IPS DF 6.9 (cell line): ENCODE results near the gene IDNK.

Experiments used
- DNase-seq: peaks from one replicate; pipeline ENCODE4 v3.0.0-alpha.2; 2013; ENCODE audit warnings: low read depth, low spot score
- H3K27ac ChIP-seq: one replicate; pipeline ENCODE4 v1.5.1; 2013; ENCODE audit warnings: low read length, control low read depth
- H3K27me3 ChIP-seq: 2 replicates; pipeline ENCODE4 v1.6.1; 2013; ENCODE audit warnings: mild to moderate bottlenecking, low read length; ENCODE audit not compliant: control insufficient read depth, insufficient read depth
- H3K36me3 ChIP-seq: 2 replicates; pipeline ENCODE4 v1.6.1; 2013; ENCODE audit warnings: low read length; ENCODE audit not compliant: control insufficient read depth, insufficient read depth
- H3K4me1 ChIP-seq: 2 replicates; pipeline ENCODE4 v1.6.1; 2013; ENCODE audit warnings: low read length; ENCODE audit not compliant: control insufficient read depth, insufficient read depth
- H3K4me3 ChIP-seq: 2 replicates; pipeline ENCODE4 v1.5.1; 2013; ENCODE audit warnings: mild to moderate bottlenecking, low read length
- H3K9me3 ChIP-seq: 2 replicates; pipeline ENCODE4 v1.6.1; 2013; ENCODE audit warnings: low read length, inconsistent platforms; ENCODE audit not compliant: control insufficient read depth, insufficient read depth
- WGBS: extraction: QIAGEN DNeasy Blood & Tissue Kit; methylation state at CpG from one replicate; pipeline ENCODE4 v1.1.7; 2013; ENCODE audit warnings: mixed read lengths, missing lambda C conversion rate; ENCODE audit not compliant: insufficient read length, insufficient coverage; 5-methylcytosine and 5-hydroxymethylcytosine counted together

Gene IDNK

GRCh38 chr9:83655433-83655832 is 32.5 kb downstream of the IDNK start:
- Histone ChIP-seq H3K36me3 (peaks cover 2% of the 10 kb centered on the region; the same call in 1 of the 2 replicates), H3K9me3 (no peaks in the 10 kb centered on the region), H3K4me1 (no peaks in the 10 kb centered on the region), H3K27me3 (no peaks in the 10 kb centered on the region), H3K4me3 (no peak overlapping the region), H3K27ac (no peak overlapping the region)
- DNase-seq: no peak
- no CpG with 5 or more reads among the region's 1 CpG for WGBS

GRCh38 chr9:83656032-83656680 is 33.2 kb downstream of the IDNK start:
- Histone ChIP-seq H3K4me1 (no peaks in the 10 kb centered on the region), H3K4me3 (no peak overlapping the region), H3K9me3 (no peaks in the 10 kb centered on the region), H3K36me3 (peaks cover 5% of the 10 kb centered on the region; the same call in 1 of the 2 replicates), H3K27ac (no peak overlapping the region), H3K27me3 (no peaks in the 10 kb centered on the region)
- WGBS: no CpG with 5 or more reads among the region's 2 CpGs
- DNase-seq: no peak

- no peaks in the 10 kb centered on the region for H3K27me3 ChIP-seq
- peaks cover 5% of the 10 kb centered on the region; the same call in 1 of the 2 replicates for H3K36me3 ChIP-seq
- H3K27ac ChIP-seq: no peak overlapping the region
- H3K9me3 ChIP-seq: no peaks in the 10 kb centered on the region
- DNase-seq: no peak
- no peaks in the 10 kb centered on the region for H3K4me1 ChIP-seq
- WGBS: no CpG with 5 or more reads among the region's 6 CpGs
- no peak overlapping the region for H3K4me3 ChIP-seq
Measured at GRCh38 chr9:83656952-83657351, 34.0 kb downstream of the IDNK start.

GRCh38 chr9:83662933-83663332 is 40.0 kb downstream of the IDNK start:
- no peaks in the 10 kb centered on the region for H3K27me3 ChIP-seq
- no peak overlapping the region for H3K4me3 ChIP-seq
- H3K27ac ChIP-seq: no peak overlapping the region
- WGBS: no CpG with 5 or more reads among the region's 3 CpGs
- peaks cover 3% of the 10 kb centered on the region; the same call in 1 of the 2 replicates for H3K36me3 ChIP-seq
- no peaks in the 10 kb centered on the region for H3K9me3 ChIP-seq
- H3K4me1 ChIP-seq: no peaks in the 10 kb centered on the region
- no peak for DNase-seq

- Histone ChIP-seq H3K4me1 (no peaks in the 10 kb centered on the region), H3K36me3 (peaks cover 3% of the 10 kb centered on the region; the same call in 1 of the 2 replicates), H3K4me3 (no peak overlapping the region), H3K27ac (no peak overlapping the region), H3K27me3 (no peaks in the 10 kb centered on the region), H3K9me3 (no peaks in the 10 kb centered on the region)
- 100% methylated on average over 2 of the region's 5 CpGs for WGBS
- no peak for DNase-seq
Measured at GRCh38 chr9:83665580-83666200, 42.7 kb downstream of the IDNK start.

GRCh38 chr9:83669067-83669466 is 46.1 kb downstream of the IDNK start:
- Histone ChIP-seq H3K9me3 (no peaks in the 10 kb centered on the region), H3K4me3 (no peak overlapping the region), H3K4me1 (no peaks in the 10 kb centered on the region), H3K36me3 (peaks cover 3% of the 10 kb centered on the region; the same call in 1 of the 2 replicates), H3K27me3 (no peaks in the 10 kb centered on the region), H3K27ac (no peak overlapping the region)
- no CpG with 5 or more reads among the region's 1 CpG for WGBS
- no peak for DNase-seq

- no peak for DNase-seq
- H3K27me3 ChIP-seq: no peaks in the 10 kb centered on the region
- no peaks in the 10 kb centered on the region for H3K9me3 ChIP-seq
- H3K27ac ChIP-seq: no peak overlapping the region
- H3K36me3 ChIP-seq: peaks cover 3% of the 10 kb centered on the region; the same call in 1 of the 2 replicates
- H3K4me3 ChIP-seq: no peak overlapping the region
- WGBS: no CpG with 5 or more reads among the region's 5 CpGs
- no peaks in the 10 kb centered on the region for H3K4me1 ChIP-seq
Measured at GRCh38 chr9:83670381-83670780, 47.4 kb downstream of the IDNK start.

GRCh38 chr9:83671451-83671850 is 48.5 kb downstream of the IDNK start:
- peaks cover 3% of the 10 kb centered on the region; the same call in 1 of the 2 replicates for H3K36me3 ChIP-seq
- H3K4me3 ChIP-seq: no peak overlapping the region
- no CpG with 5 or more reads among the region's 1 CpG for WGBS
- H3K9me3 ChIP-seq: no peaks in the 10 kb centered on the region
- no peak overlapping the region for H3K27ac ChIP-seq
- DNase-seq: no peak
- no peaks in the 10 kb centered on the region for H3K4me1 ChIP-seq
- H3K27me3 ChIP-seq: no peaks in the 10 kb centered on the region

GRCh38 chr9:83675466-83675865 is 52.5 kb downstream of the IDNK start:
- no peaks in the 10 kb centered on the region for H3K4me1 ChIP-seq
- WGBS: no CpG with 5 or more reads among the region's 1 CpG
- H3K4me3 ChIP-seq: no peak overlapping the region
- peaks cover 10% of the 10 kb centered on the region; the same call in 1 of the 2 replicates for H3K36me3 ChIP-seq
- DNase-seq: no peak
- no peaks in the 10 kb centered on the region for H3K9me3 ChIP-seq
- H3K27me3 ChIP-seq: no peaks in the 10 kb centered on the region
- H3K27ac ChIP-seq: no peak overlapping the region

- Histone ChIP-seq H3K4me1 (peaks cover 3% of the 10 kb centered on the region; the same call in 1 of the 2 replicates), H3K27ac (no peak overlapping the region), H3K27me3 (no peaks in the 10 kb centered on the region), H3K9me3 (no peaks in the 10 kb centered on the region), H3K4me3 (no peak overlapping the region), H3K36me3 (peaks cover 12% of the 10 kb centered on the region; the same call in 1 of the 2 replicates)
- WGBS: no CpG with 5 or more reads among the region's 3 CpGs
- no peak for DNase-seq
Measured at GRCh38 chr9:83677596-83677995, 54.7 kb downstream of the IDNK start.
